OCI-M2 (cell line): Measurements from ENCODE around the gene GYG2.
"Not testable (repeated sequence)": the region's sequence is repeated elsewhere in the genome, so short reads cannot be mapped to it uniquely, and the experiment has no call there.

Experiments used
- DNase-seq: peaks from one replicate; lab custom pipeline; 2025; ENCODE audit not compliant: unreplicated experiment; lab: John Stamatoyannopoulos, UW

The GYG2 gene

DNA sequence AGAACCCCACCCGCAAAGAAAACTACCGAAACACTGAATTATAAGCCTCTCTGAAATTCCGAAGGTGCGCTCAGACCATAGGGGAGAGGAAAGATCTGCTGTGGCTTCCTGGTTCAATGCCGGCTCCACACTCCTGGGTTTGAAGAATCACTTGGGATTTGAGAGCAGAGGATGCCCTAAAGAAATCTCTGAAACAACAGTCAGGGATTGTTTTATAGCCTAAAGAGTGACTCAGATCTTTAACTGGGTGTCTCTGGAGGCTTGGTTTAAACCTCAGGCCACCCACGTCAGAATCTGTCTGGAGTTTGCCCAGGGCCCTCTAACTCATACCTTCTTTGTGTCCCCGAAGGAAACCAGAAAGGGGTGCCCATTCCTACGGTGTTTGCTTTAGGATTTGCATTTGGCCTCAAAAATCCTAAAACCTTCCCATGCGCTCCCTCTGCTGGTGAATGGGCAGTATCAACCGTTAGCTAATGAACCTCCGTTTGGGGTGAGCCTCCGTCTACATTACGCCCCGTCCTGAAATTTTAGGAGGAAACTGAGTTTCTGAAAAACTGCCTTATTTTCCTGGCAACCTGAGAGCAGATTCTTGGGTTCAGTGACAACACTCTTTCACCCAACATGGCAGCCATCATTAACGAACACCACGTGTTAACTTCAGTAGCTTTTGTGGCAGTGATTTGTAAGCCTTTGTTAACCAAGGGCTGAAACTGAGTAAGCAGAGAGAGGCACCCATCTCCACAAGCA is 16.4 kb upstream of the GYG2 start:
- not testable (repeated sequence) for DNase-seq

DNA sequence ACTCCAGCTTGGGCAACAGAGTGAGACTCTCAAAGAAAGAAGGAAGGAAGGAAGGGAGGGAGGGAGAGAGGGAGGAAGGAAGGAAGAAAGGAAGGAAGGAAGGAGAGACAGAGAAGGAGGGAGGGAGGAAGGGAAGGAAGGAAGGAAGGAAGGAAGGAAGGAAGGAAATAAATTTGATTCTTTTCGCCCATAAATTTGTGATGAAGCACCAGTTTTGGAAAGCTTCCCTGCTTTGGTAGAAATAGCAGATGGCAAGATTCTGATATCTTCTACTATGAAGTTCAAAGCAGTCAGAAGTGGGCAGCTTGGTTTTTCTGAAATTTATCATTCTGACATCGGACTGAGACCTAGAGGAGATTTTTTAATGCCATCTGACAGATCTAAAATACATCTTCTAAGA is 11.7 kb upstream of the GYG2 start:
- no peak for DNase-seq

DNA sequence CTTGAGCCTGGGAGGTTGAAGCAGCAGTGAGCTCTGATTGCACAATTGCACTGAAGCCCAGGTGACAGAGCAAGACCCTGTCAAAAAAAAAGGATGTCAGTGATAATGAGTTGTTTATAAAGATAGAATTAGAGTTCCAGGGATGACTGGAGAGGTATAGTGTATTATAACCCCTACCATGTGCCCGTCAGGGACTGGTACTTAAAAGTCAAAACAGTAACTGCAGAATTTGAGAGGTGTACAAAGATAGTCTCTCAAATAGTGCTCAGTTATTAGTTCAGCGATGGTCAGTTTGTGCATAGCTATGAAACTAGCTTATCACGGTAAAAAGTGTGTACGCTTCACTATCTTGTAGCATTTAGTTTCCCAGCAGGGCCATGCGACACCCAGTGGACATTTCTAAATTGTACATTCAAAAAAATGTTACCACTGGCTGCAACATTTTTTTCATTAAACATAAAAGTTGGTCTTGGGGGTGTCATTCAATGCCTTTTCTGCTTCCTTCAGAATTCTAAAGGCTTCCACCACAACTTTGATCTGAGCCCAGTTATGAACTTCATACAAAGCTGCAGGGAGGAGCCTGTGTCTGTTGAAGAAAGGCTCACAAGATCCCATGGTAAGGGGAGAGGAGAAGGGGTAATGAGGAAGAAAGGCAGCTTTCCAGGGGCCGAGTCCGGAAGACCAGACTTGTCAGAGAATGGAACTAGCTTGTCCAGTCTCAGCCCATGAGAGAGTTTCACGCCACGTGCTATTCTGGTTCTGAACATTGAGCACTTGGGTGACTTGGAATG is 9.2 kb upstream of the GYG2 start:
- DNase-seq, result no peak

DNA sequence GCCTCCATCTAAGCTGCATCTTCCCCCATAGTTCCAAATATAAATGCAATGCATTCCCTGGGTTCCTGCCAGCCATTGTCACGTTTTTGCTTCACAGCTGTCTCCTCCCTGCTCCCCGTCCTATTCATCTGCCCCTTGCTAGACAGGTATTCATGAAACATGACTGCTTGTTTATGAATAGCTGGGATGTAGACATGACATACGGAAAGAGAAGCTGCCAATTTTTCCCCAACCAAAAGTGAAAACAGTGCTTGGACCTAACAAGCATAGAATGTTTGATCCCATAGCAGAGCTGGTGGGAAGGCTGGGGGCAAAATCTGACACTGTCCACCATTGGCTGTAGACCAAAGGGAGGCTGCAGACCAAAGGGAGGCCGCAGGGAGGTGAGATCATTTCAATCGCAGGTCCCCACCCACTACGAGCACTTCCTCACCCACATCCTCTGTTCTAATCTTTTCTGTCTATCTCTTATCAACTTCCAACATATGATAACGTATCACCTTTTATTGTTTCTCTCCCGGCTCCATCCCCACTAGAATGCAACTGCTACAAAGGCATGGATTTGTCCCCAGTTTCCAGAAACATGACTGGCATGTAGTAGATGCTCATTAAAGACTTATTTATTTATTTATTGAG is 8.5 kb upstream of the GYG2 start:
- DNase-seq, result no peak

DNA sequence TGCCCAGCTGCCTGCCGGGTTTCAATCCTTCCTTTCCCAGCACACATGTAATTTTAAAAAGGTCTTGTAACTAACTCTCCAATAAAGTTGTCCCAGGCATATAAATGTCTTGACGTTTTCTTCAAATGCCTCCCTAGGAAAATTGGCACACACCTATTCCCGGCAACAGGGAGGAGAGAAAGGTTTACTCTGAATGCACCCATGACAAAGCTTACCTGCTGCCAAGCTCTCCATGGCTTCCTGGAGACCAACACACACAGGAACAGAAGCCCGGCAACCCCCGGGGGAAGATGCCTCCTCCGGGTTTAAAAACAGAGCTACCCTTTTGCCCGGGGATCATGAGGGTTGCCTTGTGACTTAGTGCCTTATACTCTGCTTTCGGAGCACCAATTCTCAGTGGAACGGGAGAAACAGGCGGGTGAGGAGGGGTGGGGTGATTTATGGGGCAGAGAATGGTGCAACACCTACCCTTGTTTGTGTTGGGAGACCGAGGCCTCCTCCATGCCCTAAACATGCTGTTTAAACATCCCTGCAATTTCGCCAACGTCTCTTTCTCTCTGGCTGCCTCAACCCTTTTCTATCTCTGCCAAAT is 4.8 kb upstream of the GYG2 start:
- DNase-seq, result no peak

DNA sequence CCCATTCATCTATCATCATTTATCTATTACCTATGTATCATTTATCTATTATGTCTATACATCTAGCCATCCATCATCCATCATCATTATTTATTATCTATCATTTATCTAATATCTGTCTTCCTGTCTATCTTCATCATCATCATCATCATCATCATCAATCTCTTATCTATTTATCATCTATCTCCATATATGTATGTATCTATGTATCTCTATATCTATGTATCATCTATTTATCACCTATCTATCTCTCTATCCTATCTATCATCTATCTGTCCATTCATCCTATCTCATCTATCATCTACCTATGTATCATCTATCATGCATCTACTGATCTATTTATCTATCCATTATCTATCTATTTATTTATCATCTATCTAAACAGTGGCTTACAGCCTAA is 3.8 kb upstream of the GYG2 start:
- no peak for DNase-seq

DNA sequence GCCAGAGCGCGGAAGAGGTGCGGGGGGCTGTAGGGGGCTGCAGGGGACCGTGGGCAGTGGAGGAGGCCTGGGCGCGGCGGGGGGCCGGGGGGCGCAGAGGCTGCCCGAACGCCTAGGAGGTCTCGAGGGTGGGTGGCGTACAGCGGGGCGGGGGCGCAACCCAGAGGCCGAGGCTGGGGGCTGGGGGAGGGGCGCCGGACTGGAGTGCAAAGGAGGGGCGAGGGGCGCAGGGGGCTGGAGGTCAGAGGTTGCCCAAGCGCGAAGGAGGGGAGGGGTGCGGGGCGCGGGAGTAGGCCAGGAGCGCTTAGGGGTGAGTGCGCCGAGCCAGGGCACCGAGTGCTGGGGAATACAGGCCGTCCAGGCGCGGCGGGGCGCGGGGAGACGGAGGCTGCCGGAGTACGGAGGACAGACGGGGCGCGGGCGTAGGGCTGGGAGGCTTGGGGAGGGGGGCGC is 255 bp downstream of the GYG2 start:
- DNase-seq, result no peak

DNA sequence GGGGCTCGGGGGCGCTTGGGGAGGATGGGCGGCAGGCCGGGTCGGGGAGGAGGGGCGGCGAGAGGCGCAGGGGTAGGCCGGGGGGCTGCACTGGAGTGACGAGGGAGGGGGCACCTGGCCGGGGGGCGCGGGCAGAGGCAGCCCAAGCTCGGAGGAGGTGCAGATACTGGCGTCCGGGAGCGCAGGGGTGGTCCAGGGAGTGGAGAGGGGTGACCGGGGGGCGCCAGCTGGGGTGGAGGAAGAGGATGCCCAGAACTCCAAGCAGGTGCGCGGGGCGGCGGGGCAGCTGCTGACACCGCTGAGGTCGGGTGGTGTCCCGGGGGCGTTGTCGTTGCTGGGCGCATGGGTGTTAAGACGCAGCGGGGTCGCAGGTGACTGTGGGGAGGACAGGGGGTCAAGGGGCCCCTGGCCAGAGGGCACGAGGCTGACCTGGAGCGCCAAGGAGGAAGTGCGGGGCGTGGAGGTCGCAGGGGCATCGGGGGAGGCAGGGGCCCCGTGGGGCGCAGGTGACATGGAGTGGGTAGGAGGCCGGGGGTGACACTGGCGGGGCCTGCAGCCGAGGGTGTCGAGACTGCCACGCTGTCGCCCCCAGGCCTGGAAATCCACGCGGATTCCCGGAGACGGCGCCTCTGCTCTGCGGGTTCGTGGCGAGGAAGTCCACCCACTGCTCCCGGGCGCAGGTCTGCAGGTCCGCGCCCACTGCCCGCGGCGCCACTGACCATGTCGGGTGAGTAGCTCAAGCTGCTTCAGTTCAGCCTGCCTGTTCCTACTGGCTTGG is 928 bp downstream of the GYG2 start:
- DNase-seq, result no peak

DNA sequence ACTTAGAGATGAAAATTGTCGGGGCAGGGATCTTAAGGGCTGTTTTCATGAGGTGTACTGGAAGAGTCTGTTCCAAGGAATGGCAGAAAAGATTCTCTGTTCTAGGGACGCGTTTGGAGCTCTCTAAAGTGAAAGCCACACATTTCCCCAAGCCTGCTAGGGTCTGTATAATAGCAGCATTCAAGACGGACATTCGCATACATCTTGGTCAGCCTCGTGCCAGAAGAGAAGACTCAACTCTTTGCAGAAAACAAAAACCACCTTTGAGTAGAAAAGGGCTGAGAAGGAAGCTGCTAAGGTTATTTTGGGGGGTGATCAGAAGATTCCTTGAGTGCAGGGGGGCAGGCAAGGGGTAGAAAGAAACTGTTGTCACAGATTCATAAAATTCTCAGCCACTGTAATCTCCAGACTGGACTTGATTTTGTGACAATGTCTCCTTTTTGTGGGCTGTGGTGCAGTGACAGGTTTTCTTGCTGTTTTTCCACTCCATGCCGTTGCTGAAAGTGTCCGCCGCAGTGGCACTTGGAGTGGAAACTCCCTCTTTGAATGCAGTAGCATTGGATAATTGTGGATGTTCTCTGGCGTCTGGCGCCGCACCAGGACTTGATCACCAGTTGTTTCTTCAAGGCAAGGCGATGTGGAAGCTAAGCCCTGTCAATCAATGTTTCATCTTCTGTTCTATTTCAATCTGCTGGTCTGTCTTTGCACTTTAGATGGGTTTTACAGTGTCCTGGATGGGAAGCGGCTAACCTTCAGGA is 2.9 kb downstream of the GYG2 start:
- no peak for DNase-seq

DNA sequence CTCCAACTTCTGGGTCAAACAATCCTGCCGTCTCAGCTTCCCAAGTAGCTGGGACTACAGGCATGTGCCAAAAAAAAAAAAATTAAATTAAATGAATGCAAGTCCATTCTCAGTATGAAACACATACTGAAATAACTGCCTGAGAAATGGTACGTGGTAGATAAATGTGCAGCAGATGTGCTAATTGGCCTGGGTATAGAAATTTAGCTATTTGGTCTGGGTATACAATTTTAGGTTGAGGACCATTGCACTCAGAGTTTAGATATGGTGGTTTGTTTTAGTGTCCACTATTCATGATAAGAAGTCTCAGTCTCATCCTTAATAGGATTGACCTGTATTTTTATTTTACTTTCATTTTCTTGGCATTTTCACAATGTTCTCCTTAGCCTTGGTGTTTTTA is 9.2 kb downstream of the GYG2 start:
- no peak for DNase-seq

DNA sequence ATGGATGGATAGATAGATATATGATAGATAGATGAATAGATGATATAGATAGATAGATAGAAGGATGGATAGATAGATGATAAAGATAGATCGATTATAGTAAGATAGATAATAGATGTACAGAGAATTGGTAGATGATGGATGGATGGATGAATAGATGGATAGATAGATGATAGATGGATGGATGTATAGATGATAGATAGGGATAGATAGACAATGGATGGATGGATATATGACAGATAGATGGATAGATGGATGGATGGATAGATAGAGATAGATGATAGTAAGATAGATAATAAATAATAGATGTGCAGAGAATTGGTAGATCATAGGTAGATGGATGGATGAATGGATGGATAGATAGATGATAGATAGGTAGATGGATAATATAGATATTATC is 12.2 kb downstream of the GYG2 start:
- DNase-seq, result no peak

DNA sequence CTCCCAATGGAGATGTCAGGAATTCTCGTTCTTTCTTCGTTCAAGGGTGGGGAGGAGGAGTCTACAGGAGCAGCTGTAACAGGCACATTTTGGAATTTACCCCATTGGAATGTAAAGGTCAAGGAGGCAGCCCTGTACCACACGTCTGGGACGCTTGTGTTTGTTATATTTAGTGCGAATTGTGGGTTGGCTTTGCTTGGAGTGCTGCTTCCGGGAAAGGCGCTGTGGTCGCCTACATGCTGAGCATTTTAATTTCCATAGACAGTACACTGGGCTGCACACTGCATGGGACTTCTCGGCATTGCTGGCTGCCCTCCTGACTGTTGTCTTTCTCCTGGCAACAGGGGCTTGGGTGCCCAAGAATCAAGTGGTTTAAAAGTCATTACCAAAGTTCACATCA is 12.8 kb downstream of the GYG2 start:
- no peak for DNase-seq

DNA sequence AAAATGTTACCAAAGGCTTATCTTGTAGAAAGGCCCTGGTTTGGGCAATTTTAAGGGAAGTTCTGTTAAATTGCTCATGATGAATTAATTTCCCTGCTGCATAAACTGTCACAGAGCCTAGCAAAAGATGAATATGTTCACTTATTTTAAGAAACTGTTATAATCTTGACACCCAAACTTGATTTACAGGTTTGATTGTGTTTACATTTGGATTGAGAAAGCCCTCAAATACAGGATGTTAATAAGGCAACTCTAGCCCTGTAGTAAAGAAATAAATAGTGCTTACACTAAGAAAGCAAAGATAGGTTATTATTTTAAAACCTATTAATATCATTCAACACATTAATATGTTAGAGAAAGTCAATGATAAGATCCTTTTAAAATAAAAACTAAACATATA is 18.3 kb downstream of the GYG2 start:
- no peak for DNase-seq

DNA sequence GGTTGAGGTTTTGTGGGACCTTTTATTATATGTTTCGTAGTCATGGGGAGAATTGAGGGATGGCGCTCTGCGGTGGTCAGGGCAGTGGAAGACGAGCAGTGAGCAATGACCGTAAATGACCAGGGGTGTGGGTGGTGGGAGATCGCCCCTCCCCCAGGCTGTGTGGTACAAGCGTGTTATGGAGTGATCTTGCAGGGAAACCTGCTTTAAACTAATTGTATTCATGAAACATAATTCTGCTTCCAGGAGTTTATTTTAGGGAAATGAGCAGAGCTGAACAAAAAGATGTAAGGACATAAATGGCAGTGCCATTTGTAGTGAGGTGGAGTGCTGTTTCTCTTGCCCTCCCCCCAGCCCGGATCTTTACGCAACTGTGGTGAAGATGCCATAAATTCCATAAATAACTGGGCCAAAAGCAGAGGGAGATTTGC is 20.2 kb downstream of the GYG2 start:
- DNase-seq, result no peak

DNA sequence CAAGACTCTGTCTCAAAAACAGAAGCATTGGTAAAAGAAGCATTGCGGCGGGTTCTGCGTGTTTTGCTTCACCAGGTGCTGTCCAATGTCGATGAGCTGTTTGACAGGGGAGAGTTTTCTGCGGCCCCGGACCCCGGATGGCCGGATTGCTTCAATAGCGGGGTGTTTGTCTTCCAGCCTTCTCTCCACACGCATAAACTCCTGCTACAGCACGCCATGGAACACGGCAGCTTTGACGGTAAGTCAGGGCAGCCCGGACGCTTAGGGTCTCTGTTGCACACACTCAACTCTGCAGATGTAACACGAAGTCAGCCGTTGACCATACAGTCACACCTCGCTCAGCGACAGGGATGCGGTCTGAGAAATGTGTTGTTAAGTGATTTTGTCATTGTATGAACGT is 26.2 kb downstream of the GYG2 start:
- no peak for DNase-seq

DNA sequence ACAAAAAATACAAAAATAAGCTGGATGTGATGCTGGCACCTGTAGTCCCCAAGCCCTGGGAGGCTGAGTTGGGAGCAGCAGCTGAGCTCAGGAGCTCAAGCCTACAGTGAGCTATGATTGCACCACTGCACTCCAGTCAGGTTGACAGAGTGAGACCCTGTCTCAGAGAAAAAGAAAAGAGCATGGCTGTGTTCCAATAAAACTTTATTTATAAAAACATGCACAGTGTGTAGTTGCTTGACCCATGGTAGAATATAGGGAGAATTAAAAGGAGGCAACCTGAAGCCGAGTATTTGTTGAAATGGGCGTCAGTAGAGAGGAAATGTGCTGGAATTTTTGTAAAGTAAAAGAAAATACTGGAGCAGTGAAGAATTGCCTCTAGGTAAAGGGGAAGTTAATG is 27.0 kb downstream of the GYG2 start:
- no peak for DNase-seq

DNA sequence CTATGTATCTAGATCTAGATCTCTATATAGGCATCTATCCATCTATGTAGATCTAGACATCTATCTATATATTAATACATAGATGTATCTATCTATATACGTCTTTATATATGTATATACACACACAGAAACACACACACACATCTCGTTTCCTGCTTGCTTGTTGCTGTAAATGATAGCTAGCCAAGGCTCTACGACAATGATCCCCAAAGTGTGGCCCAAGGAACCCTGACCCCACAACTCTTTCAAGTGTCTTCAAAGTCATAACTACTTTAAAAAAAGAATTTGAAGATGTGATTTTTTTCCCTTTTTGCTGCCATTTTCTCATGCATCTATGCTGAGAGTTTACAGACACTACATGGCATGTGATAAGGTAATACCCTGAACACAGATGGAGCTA is 28.8 kb downstream of the GYG2 start:
- no peak for DNase-seq

DNA sequence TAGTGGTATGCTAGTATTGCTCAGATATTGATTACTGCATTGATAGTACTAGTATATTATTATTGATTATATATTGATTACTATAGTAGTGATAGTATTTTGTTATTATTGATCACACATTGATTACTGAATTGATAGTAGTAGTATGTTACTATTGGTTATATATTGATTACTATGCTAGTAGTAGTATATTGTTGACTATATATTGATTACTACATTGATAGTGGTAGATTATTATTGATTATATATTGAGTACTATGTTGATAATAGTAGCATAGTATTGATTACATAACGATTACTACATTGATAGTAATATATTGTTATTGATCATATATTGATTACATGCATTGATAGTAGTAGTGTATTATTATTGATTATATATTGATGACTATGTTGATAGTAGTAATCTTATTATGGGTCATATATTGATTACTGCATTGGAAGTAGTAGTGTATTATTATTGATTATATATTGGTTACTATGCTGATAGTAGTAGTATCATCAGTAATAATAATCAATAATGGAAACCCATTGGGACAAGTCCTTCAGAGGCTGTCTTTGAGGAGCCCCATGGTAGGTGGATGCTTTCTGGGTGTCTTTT is 30.6 kb downstream of the GYG2 start:
- DNase-seq, result no peak

DNA sequence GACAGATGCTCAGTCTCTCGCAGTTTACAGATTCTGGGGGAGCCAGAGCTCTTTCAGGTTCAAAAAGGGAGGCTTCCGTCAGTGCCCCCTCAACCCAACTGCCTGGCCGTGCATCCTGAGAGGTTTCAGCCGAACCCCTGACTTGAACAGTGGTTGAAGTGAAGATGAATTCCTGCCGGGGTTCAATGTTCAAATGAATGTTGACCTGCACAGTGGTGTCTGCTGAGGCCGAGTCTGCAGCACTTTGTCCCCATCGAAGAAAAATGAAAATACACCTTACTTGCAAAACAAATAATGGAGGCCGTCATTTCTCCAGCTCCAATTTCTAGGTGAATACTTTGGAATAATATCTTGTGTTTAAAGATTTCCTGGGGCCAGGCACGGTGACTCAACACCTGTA is 33.7 kb downstream of the GYG2 start:
- no peak for DNase-seq

DNA sequence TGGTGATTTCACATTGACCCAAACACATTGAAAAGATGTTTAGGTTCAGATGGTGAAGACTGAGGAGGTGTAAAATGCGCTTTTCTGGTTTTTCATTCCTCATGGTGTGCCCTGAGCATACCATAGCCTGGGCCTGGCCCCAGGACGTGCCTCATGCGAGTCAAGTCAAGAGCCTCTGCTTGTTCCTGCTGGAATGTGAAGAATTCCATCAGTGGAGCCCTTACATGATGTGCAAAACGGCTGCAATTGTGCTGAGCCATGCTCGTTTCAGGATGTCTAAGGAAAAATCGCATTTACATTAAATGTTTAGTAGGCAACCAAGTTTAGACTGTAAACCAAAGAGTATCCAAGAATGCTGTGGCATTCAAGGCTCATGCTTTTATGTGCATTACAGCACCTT is 34.9 kb downstream of the GYG2 start:
- no peak for DNase-seq
